Bronchial smooth muscle cell (primary cell): Measurements from ENCODE around the gene ZNF287. TPM values are rescaled to one million over a fixed set of nuclear protein-coding genes. Genes with fewer than 3 reads are reported as not detected.

ENCODE experiments used
- total RNA-seq: library from RNA; depleted of rRNA; stranded (reverse); fragments of >200 nt; gene quantifications from 2 replicates; pipeline ENCODE4 v1.2.1, GENCODE V29; 2014

The ZNF287 gene
- total RNA-seq: 5.4 and 5.8 TPM in 2 replicates

GRCh38 chr17:16568541-16569357 is at the start of gene ZNF287:
ZNF287 (minus strand) TSS chr17:16569204; CDS start chr17:16567731, 1,473 bp downstream.

Other genes with a start within 250 kb of the ZNF287 start
- gene CENPV, start 215.7 kb downstream of the ZNF287 start, total RNA-seq: 4.5 and 6.5 TPM in 2 replicates
- gene UBB, start 188.1 kb downstream of the ZNF287 start, total RNA-seq: 3,737 and 5,507 TPM in 2 replicates
- gene TRPV2, start 153.6 kb downstream of the ZNF287 start, total RNA-seq: 63.0 and 71.9 TPM in 2 replicates
- 1.4 and 2.7 TPM in 2 replicates for gene LRRC75A, start 77.0 kb downstream of the ZNF287 start, total RNA-seq
- 4.2 and 4.9 TPM in 2 replicates for gene ZNF624, start 84.6 kb upstream of the ZNF287 start, total RNA-seq
- gene CCDC144A, start 121.0 kb upstream of the ZNF287 start, total RNA-seq: 1.7 and 7.9 TPM in 2 replicates